ENCODE measurements around the gene PROM1. TPM values are rescaled to one million over a fixed set of nuclear protein-coding genes. Genes with fewer than 3 reads are reported as not detected.

The PROM1 gene
- total RNA-seq, 1 donor from 2014 or later = 0.35 TPM

GRCh38 chr4:16065066-16065465 lies 18.8 kb downstream of the PROM1 start:
- DNase-seq (ENCODE audit: low spot score) = no peak

- no peak for DNase-seq (ENCODE audit: low spot score)
These were observed 21.2 kb downstream of the PROM1 start for GRCh38 chr4:16062601-16063000.

GRCh38 chr4:16056681-16057385 lies 27.0 kb downstream of the PROM1 start:
- no peak for DNase-seq (ENCODE audit: low spot score)

- DNase-seq (ENCODE audit: low spot score) = no peak
These were observed 27.9 kb downstream of the PROM1 start for GRCh38 chr4:16055873-16056272.

- DNase-seq (ENCODE audit: low spot score) = no peak
These were observed 28.4 kb downstream of the PROM1 start for GRCh38 chr4:16055471-16055870.

- DNase-seq (ENCODE audit: low spot score) = no peak
These were observed 30.9 kb downstream of the PROM1 start for GRCh38 chr4:16052939-16053338.

- no peak for DNase-seq (ENCODE audit: low spot score)
These were observed 31.8 kb downstream of the PROM1 start for GRCh38 chr4:16051980-16052379.

GRCh38 chr4:16051132-16051531 lies 32.7 kb downstream of the PROM1 start:
- DNase-seq (ENCODE audit: low spot score) = no peak

- DNase-seq (ENCODE audit: low spot score) = no peak
These were observed 33.2 kb downstream of the PROM1 start for GRCh38 chr4:16050669-16051068.

- DNase-seq (ENCODE audit: low spot score) = no peak
These were observed 35.0 kb downstream of the PROM1 start for GRCh38 chr4:16048619-16049419.

- no peak for DNase-seq (ENCODE audit: low spot score)
These were observed 38.1 kb downstream of the PROM1 start for GRCh38 chr4:16045687-16046086.

GRCh38 chr4:16043642-16044498 lies 40.0 kb downstream of the PROM1 start:
- DNase-seq (ENCODE audit: low spot score) = no peak

GRCh38 chr4:16039139-16039538 lies 44.7 kb downstream of the PROM1 start:
- no peak for DNase-seq (ENCODE audit: low spot score)

GRCh38 chr4:16037901-16038300 lies 45.9 kb downstream of the PROM1 start:
- no peak for DNase-seq (ENCODE audit: low spot score)

- DNase-seq (ENCODE audit: low spot score) = no peak
These were observed 48.0 kb downstream of the PROM1 start for GRCh38 chr4:16035843-16036242.

- no peak for DNase-seq (ENCODE audit: low spot score)
These were observed 49.6 kb downstream of the PROM1 start for GRCh38 chr4:16034010-16034748.

- DNase-seq (ENCODE audit: low spot score) = no peak
These were observed 51.4 kb downstream of the PROM1 start for GRCh38 chr4:16032396-16032770.

- DNase-seq (ENCODE audit: low spot score) = no peak
These were observed 52.1 kb downstream of the PROM1 start for GRCh38 chr4:16031546-16032395.

- DNase-seq (ENCODE audit: low spot score) = no peak
These were observed 53.9 kb downstream of the PROM1 start for GRCh38 chr4:16029886-16030285.

- DNase-seq (ENCODE audit: low spot score) = no peak
These were observed 54.6 kb downstream of the PROM1 start for GRCh38 chr4:16029262-16029661.

Data from mesenteric fat pad (tissue), 1 donor.